ENCODE data around the gene PKNOX2. TPM values are rescaled to one million over a fixed set of nuclear protein-coding genes. Genes with fewer than 3 reads are reported as not detected.

PKNOX2 gene
- total and polyA plus RNA-seq, 7 donors = 0.23 to 4.7 (median 1.4) TPM

GRCh38 chr11:125183641-125184040 lies 19.1 kb downstream of the PKNOX2 start:
- no peaks in the 10 kb centered on the region for H3K4me1 ChIP-seq
- 78 to 79% methylated on average over 1 of the region's 1 CpG for WGBS, 2 donors
- H3K4me3 ChIP-seq = no peak overlapping the region
- TF ChIP-seq POLR2A (IDR thresholded peaks at IDR 0.05) = no peak
- no peak for TF ChIP-seq POLR2AphosphoS5 (IDR thresholded peaks at IDR 0.05)
- no peaks in the 10 kb centered on the region for H3K27me3 ChIP-seq
- no peaks in the 10 kb centered on the region for H3K36me3 ChIP-seq
- intact Hi-C loops (cut with DNase I) = no loop called here
- H3K9me3 ChIP-seq = peaks cover 0 to 3% (median 0%) of the 10 kb centered on the region in 4 donors
- no peak for DNase-seq
- no peak overlapping the region for H3K27ac ChIP-seq

GRCh38 chr11:125188021-125188420 lies 23.5 kb downstream of the PKNOX2 start:
- Histone ChIP-seq H3K27ac (no peak overlapping the region), H3K4me3 (no peak overlapping the region), H3K36me3 (no peaks in the 10 kb centered on the region), H3K4me1 (no peaks in the 10 kb centered on the region), H3K27me3 (no peaks in the 10 kb centered on the region), H3K9me3 (peaks cover 0 to 3% (median 0%) of the 10 kb centered on the region in 4 donors)
- intact Hi-C loops (cut with DNase I) = no loop called here
- no peak for DNase-seq
- TF ChIP-seq POLR2A (IDR thresholded peaks at IDR 0.05) (no peak), POLR2AphosphoS5 (IDR thresholded peaks at IDR 0.05) (no peak), CTCF (IDR thresholded peaks at IDR 0.05) (no peak), EP300 (IDR thresholded peaks at IDR 0.05) (no peak)

DNA sequence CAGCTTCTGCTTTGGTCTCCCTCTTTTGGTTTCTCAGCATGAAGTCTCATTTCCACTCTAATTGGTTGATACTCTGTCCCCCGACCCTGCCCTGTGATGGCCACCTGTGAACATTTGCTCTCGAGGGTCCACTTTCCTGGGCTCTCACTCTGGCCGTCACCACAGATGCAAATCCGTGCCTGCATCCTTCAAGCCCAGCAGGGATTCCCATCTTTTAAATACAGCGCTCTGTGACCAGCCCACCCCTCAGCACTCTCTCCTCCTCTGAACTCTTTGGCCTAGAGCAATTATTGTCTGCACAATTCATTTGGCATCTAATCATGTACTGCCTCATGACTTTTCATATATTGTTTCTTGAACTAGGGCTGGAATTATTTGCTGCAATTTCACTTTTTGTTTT lies 26.0 kb downstream of the PKNOX2 start:
- H3K4me1 ChIP-seq = no peaks in the 10 kb centered on the region
- H3K36me3 ChIP-seq = no peaks in the 10 kb centered on the region
- peaks cover 0 to 3% (median 0%) of the 10 kb centered on the region in 4 donors for H3K9me3 ChIP-seq
- no peaks in the 10 kb centered on the region for H3K27me3 ChIP-seq
- TF ChIP-seq CTCF (IDR thresholded peaks at IDR 0.05) (no peak), POLR2AphosphoS5 (IDR thresholded peaks at IDR 0.05) (no peak), POLR2A (IDR thresholded peaks at IDR 0.05) (no peak), EP300 (IDR thresholded peaks at IDR 0.05) (no peak)
- 65 to 67% methylated on average over 5 of the region's 5 CpGs for WGBS, 2 donors
- no peak for DNase-seq
- H3K27ac ChIP-seq = no peak overlapping the region
- H3K4me3 ChIP-seq = no peak overlapping the region
- intact Hi-C loops (cut with DNase I) = no loop called here

DNA sequence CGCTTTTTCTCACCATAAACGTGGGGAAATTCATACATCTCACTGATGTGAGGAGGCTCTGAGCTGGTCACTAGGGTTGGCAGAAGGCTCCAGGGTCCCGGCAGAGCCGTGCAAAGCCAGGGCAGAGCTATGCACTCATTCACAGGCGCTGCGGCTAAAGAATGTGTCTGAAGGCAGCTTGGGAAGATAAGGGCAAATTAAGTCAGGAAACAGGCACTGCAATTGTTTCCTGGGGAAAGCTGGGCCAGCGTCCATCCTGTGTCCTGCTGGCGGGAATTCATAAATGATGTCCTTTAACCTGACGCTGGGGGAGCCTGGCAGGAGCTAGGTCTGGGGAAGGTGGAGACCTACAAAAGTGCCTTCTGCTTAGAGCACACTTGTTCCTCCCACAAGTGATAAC lies 27.6 kb downstream of the PKNOX2 start:
- Histone ChIP-seq H3K36me3 (no peaks in the 10 kb centered on the region), H3K27ac (no peak overlapping the region), H3K9me3 (no peaks in the 10 kb centered on the region), H3K27me3 (no peaks in the 10 kb centered on the region), H3K4me3 (no peak overlapping the region), H3K4me1 (no peaks in the 10 kb centered on the region)
- TF ChIP-seq POLR2A (IDR thresholded peaks at IDR 0.05) = no peak
- no peak for TF ChIP-seq CTCF (IDR thresholded peaks at IDR 0.05)
- TF ChIP-seq POLR2AphosphoS5 (IDR thresholded peaks at IDR 0.05) = no peak
- TF ChIP-seq EP300 (IDR thresholded peaks at IDR 0.05) = no peak
- no peak for DNase-seq
- intact Hi-C loops (cut with DNase I) = no loop called here
- WGBS, 2 donors = 24 to 35% methylated on average over 9 of the region's 9 CpGs

- 48 to 58% methylated on average over 11 of the region's 11 CpGs for WGBS, 2 donors
- intact Hi-C loops (cut with DNase I) = no loop called here
Observed at GRCh38 chr11:125192717-125193415, 28.3 kb downstream of the PKNOX2 start.

GRCh38 chr11:125193416-125193726 lies 28.8 kb downstream of the PKNOX2 start:
- H3K36me3 ChIP-seq = no peaks in the 10 kb centered on the region
- no peak overlapping the region for H3K27ac ChIP-seq
- WGBS, 2 donors = 80 to 83% methylated on average over 4 of the region's 4 CpGs
- intact Hi-C loops (cut with DNase I) = no loop called here
- H3K27me3 ChIP-seq = no peaks in the 10 kb centered on the region
- no peak overlapping the region for H3K4me3 ChIP-seq
- no peak for DNase-seq
- H3K4me1 ChIP-seq = no peaks in the 10 kb centered on the region
- H3K9me3 ChIP-seq = no peaks in the 10 kb centered on the region
- TF ChIP-seq POLR2AphosphoS5 (IDR thresholded peaks at IDR 0.05) (no peak), POLR2A (IDR thresholded peaks at IDR 0.05) (no peak), CTCF (IDR thresholded peaks at IDR 0.05) (no peak), EP300 (IDR thresholded peaks at IDR 0.05) (no peak)

More at GRCh38 chr11:125192717-125193415, 28.3 kb downstream of the PKNOX2 start:
- no peak for DNase-seq
- no peak for TF ChIP-seq POLR2A (IDR thresholded peaks at IDR 0.05)
- Histone ChIP-seq H3K36me3 (no peaks in the 10 kb centered on the region), H3K27me3 (no peaks in the 10 kb centered on the region), H3K9me3 (no peaks in the 10 kb centered on the region), H3K4me3 (no peak overlapping the region), H3K4me1 (no peaks in the 10 kb centered on the region), H3K27ac (no peak overlapping the region)

Data from sigmoid colon (tissue), 7 donors.